Muscle of leg (tissue), 11 donors: ENCODE results near the gene MEIS3. TPM values are rescaled to one million over a fixed set of nuclear protein-coding genes. Genes with fewer than 3 reads are reported as not detected.

Experiments used
- DNase-seq: peaks from one replicate; pipeline ENCODE4 v3.0.0; 2013
- H3K27ac ChIP-seq: one replicate; pipeline ENCODE4 v1.5.1; 2013; ENCODE audit warnings: mild to moderate bottlenecking, low read length, control low read depth
- H3K27me3 ChIP-seq: one replicate; pipeline ENCODE4 v1.6.1; 2013; ENCODE audit warnings: low read length; ENCODE audit not compliant: control insufficient read depth, insufficient read depth
- H3K36me3 ChIP-seq: one replicate; pipeline ENCODE4 v1.6.1; 2013; ENCODE audit warnings: low read length; ENCODE audit not compliant: control insufficient read depth, insufficient read depth
- H3K4me1 ChIP-seq: one replicate; pipeline ENCODE4 v1.6.1; 2013; ENCODE audit warnings: low read length; ENCODE audit not compliant: control insufficient read depth, insufficient read depth
- H3K4me3 ChIP-seq: one replicate; pipeline ENCODE4 v1.5.1; 2013; ENCODE audit warnings: low read length, control low read depth
- H3K9me3 ChIP-seq: replicated peaks from 2 replicates; pipeline ENCODE4 v1.6.1; 2013; ENCODE audit warnings: low read depth, low read length; ENCODE audit not compliant: control insufficient read depth
- WGBS: methylation state at CpG from one replicate; pipeline ENCODE4 v1.1.5; 2013; ENCODE audit warnings: missing lambda C conversion rate; ENCODE audit not compliant: insufficient coverage; 5-methylcytosine and 5-hydroxymethylcytosine counted together
- polyA plus RNA-seq, 8 donors: library from polyadenylated mRNA; unstranded; fragments of 120-200 nt; gene quantifications; one replicate each; pipeline versions ENCODE4 v1.2.1 to v1.2.3, GENCODE V29; 2013; ENCODE audit warnings: inconsistent platforms in 1 of 8, low replicate concordance in 1 of 8; ENCODE audit not compliant: insufficient read length in 8 of 8, insufficient read depth in 1 of 8
- total RNA-seq: library from RNA; stranded (reverse); fragments of 120-200 nt; gene quantifications from one replicate; pipeline ENCODE4 v1.2.4, GENCODE V29; 2013

The MEIS3 gene
- total and polyA plus RNA-seq, 9 donors: 7.3 to 11.5 (median 9.6) TPM

DNA sequence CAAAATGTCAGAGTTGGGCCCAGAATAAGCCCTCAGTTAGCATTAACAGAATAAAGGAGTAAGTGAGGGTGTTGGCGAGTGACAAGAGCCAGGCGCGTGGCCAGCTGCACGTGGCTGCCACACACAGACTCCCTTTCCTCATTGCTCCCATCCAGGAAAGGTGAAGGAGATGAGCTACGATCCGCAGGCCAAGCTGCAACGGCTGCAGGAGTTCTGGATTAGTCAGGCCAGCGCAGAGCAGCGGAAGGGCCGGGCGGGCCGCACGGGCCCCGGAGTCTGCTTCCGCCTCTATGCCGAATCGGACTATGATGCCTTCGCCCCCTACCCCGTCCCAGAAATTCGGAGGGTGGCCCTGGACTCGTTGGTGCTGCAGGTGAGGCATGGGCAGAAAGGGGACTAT, 57.0 kb downstream of the MEIS3 start:
- no peak overlapping the region for H3K4me3 ChIP-seq
- no peak overlapping the region for H3K27ac ChIP-seq
- H3K27me3 ChIP-seq: no peaks in the 10 kb centered on the region
- H3K4me1 ChIP-seq: no peaks in the 10 kb centered on the region
- DNase-seq: no peak
- H3K9me3 ChIP-seq: peaks cover 1% of the 10 kb centered on the region
- peaks cover 71% of the 10 kb centered on the region for H3K36me3 ChIP-seq
- WGBS: 90% methylated on average over 10 of the region's 21 CpGs

DNA sequence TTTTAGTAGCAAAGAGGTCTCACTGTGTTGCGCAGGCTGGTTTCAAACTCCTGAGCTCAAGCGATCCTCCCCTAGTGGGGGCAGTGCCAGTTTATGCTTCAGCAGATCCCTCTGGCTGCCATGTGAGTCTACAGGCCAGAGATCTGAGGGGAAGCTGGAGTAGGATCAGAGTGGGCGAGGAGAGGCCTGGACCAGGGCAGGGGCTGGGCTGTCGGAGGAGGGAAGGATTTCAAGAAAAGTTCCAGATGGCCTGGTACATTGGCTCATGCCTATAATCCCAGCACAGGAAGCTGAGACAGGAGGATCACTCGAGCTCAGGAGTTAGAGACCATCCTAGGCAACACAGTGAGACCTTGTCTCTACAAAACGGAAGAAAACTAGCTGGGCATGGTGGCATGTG, 60.4 kb downstream of the MEIS3 start:
- Histone ChIP-seq H3K27ac (no peak overlapping the region), H3K9me3 (peaks cover 4% of the 10 kb centered on the region), H3K4me3 (no peak overlapping the region), H3K36me3 (peaks cover 90% of the 10 kb centered on the region), H3K27me3 (no peaks in the 10 kb centered on the region), H3K4me1 (no peaks in the 10 kb centered on the region)
- DNase-seq: no peak
- 89% methylated on average over 6 of the region's 6 CpGs for WGBS

- no peak for DNase-seq
- H3K9me3 ChIP-seq: peaks cover 4% of the 10 kb centered on the region
- H3K36me3 ChIP-seq: peaks cover 91% of the 10 kb centered on the region
- H3K4me3 ChIP-seq: no peak overlapping the region
- H3K4me1 ChIP-seq: no peaks in the 10 kb centered on the region
- no peaks in the 10 kb centered on the region for H3K27me3 ChIP-seq
- H3K27ac ChIP-seq: no peak overlapping the region
- WGBS: 92% methylated on average over 28 of the region's 28 CpGs
These were observed 61.3 kb downstream of the MEIS3 start for GRCh38 chr19:47357788-47358680.

- H3K36me3 ChIP-seq: peaks cover 91% of the 10 kb centered on the region
- DNase-seq: no peak
- WGBS: 96% methylated on average over 4 of the region's 6 CpGs
- H3K27ac ChIP-seq: no peak overlapping the region
- H3K4me3 ChIP-seq: no peak overlapping the region
- no peaks in the 10 kb centered on the region for H3K27me3 ChIP-seq
- peaks cover 4% of the 10 kb centered on the region for H3K9me3 ChIP-seq
- no peaks in the 10 kb centered on the region for H3K4me1 ChIP-seq
These were observed 62.4 kb downstream of the MEIS3 start for GRCh38 chr19:47356900-47357299.

- WGBS: 96% methylated on average over 24 of the region's 24 CpGs
- Histone ChIP-seq H3K27me3 (no peaks in the 10 kb centered on the region), H3K36me3 (peaks cover 59% of the 10 kb centered on the region), H3K4me3 (no peak overlapping the region), H3K9me3 (peaks cover 4% of the 10 kb centered on the region), H3K27ac (no peak overlapping the region), H3K4me1 (peaks cover 8% of the 10 kb centered on the region)
- DNase-seq: no peak
These were observed 66.0 kb downstream of the MEIS3 start for GRCh38 chr19:47353307-47353712.

Other genes with a start within 250 kb of the MEIS3 start
- 2.9 TPM for gene BBC3, start 188.3 kb downstream of the MEIS3 start, total RNA-seq
- 1 to 10 TPM; 2.7 to 3.8 (median 3.0) TPM for gene BBC3, start 188.3 kb downstream of the MEIS3 start, polyA plus RNA-seq
- 7.1 TPM for gene CCDC9, start 163.0 kb downstream of the MEIS3 start, total RNA-seq
- 10 to 100 TPM; 20.3 to 28.2 (median 22.5) TPM for gene CCDC9, start 163.0 kb downstream of the MEIS3 start, polyA plus RNA-seq
- gene INAFM1, start 144.6 kb downstream of the MEIS3 start, total RNA-seq: 6.1 TPM
- 10 to 100 TPM in 7 of 8 donors, 1 to 10 TPM in 1; 9.8 to 17.1 (median 13.8) TPM for gene INAFM1, start 144.6 kb downstream of the MEIS3 start, polyA plus RNA-seq
- 0.53 TPM for gene C5AR1, start 109.7 kb downstream of the MEIS3 start, total RNA-seq
- 1 to 10 TPM; 1.2 to 3.6 (median 1.9) TPM for gene C5AR1, start 109.7 kb downstream of the MEIS3 start, polyA plus RNA-seq
- gene C5AR2, start 87.4 kb downstream of the MEIS3 start, total RNA-seq: 0.40 TPM
- under 1 TPM; 0.21 to 0.68 (median 0.39) TPM for gene C5AR2, start 87.4 kb downstream of the MEIS3 start, polyA plus RNA-seq
- 7.9 TPM for gene DHX34, start 70.2 kb downstream of the MEIS3 start, total RNA-seq
- 10 to 100 TPM in 7 of 8 donors, 1 to 10 TPM in 1; 9.1 to 13.6 (median 11.7) TPM for gene DHX34, start 70.2 kb downstream of the MEIS3 start, polyA plus RNA-seq
- 0.04 TPM for gene SLC8A2, start 52.4 kb upstream of the MEIS3 start, total RNA-seq
- gene SLC8A2, start 52.4 kb upstream of the MEIS3 start, polyA plus RNA-seq: under 1 TPM; 0.11 to 0.49 (median 0.26) TPM
- 5.4 TPM for gene KPTN, start 64.7 kb upstream of the MEIS3 start, total RNA-seq
- gene KPTN, start 64.7 kb upstream of the MEIS3 start, polyA plus RNA-seq: 10 to 100 TPM in 2 of 8 donors, 1 to 10 TPM in 6; 7.8 to 12.0 (median 8.9) TPM
- 33.5 TPM for gene NAPA, start 95.5 kb upstream of the MEIS3 start, total RNA-seq
- gene NAPA, start 95.5 kb upstream of the MEIS3 start, polyA plus RNA-seq: 100 to 1,000 TPM in 1 of 8 donors, 10 to 100 TPM in 7; 87.7 to 100 (median 93.6) TPM
- 0.18 TPM for gene ZNF541, start 153.6 kb upstream of the MEIS3 start, total RNA-seq
- gene ZNF541, start 153.6 kb upstream of the MEIS3 start, polyA plus RNA-seq: under 1 TPM; 0.05 to 0.30 (median 0.11) TPM
- gene BICRA, start 189.6 kb upstream of the MEIS3 start, total RNA-seq: 3.1 TPM
- gene BICRA, start 189.6 kb upstream of the MEIS3 start, polyA plus RNA-seq: 10 to 100 TPM in 5 of 8 donors, 1 to 10 TPM in 3; 8.1 to 14.3 (median 11.4) TPM